ENCODE results near the gene ASB7. TPM values are rescaled to one million over a fixed set of nuclear protein-coding genes. Genes with fewer than 3 reads are reported as not detected.

The ASB7 gene
- 10 to 100 TPM; 16.4 to 30.3 TPM for total RNA-seq

- no peak within 1 kb of the TSS for H3K4me3 Mint-ChIP-seq
- peaks cover 39% of the 10 kb centered on the region for H3K4me1 Mint-ChIP-seq
Observed at GRCh38 chr15:100602064-100602822, at the start of gene ASB7, which contains the start of gene LINS1. TSS of gene ASB7 (plus strand) at chr15:100602589. CDS start at chr15:100612217, 9,628 bp downstream. TSS of gene LINS1 (minus strand) at chr15:100602184. CDS start at chr15:100580842, 21,342 bp downstream.

GRCh38 chr15:100553468-100553867 lies 48.9 kb upstream of the ASB7 start:
- peaks cover 21% of the 10 kb centered on the region for H3K36me3 Mint-ChIP-seq (ENCODE audit: low read depth)
- no peaks in the 10 kb centered on the region for H3K27me3 Mint-ChIP-seq
- no peak for ATAC-seq (replicated peaks)
- no peaks in the 10 kb centered on the region for H3K4me1 Mint-ChIP-seq
- no peaks in the 10 kb centered on the region for H3K9me3 Mint-ChIP-seq
- H3K27ac Mint-ChIP-seq, result no peak overlapping the region
- no peak overlapping the region for H3K4me3 Mint-ChIP-seq

More at GRCh38 chr15:100602064-100602822, at the start of gene ASB7, which contains the start of gene LINS1:
- no peaks in the 10 kb centered on the region for H3K27me3 Mint-ChIP-seq
- peaks cover 66% of the 10 kb centered on the region for H3K36me3 Mint-ChIP-seq (ENCODE audit: low read depth)
- H3K9me3 Mint-ChIP-seq, result no peaks in the 10 kb centered on the region
- H3K27ac Mint-ChIP-seq, result no peak within 1 kb of the TSS
- ATAC-seq (replicated peaks), result peak; percentile 87

GRCh38 chr15:100558771-100559254 lies 43.6 kb upstream of the ASB7 start:
- Mint-ChIP-seq H3K27me3 (no peaks in the 10 kb centered on the region), H3K4me1 (no peaks in the 10 kb centered on the region), H3K27ac (no peak overlapping the region), H3K9me3 (no peaks in the 10 kb centered on the region), H3K36me3 (ENCODE audit: low read depth) (peaks cover 29% of the 10 kb centered on the region), H3K4me3 (no peak overlapping the region)
- ATAC-seq (replicated peaks), result no peak

- Mint-ChIP-seq H3K27ac (no peak overlapping the region), H3K9me3 (no peaks in the 10 kb centered on the region), H3K4me3 (no peak overlapping the region), H3K36me3 (ENCODE audit: low read depth) (peaks cover 24% of the 10 kb centered on the region), H3K4me1 (no peaks in the 10 kb centered on the region), H3K27me3 (no peaks in the 10 kb centered on the region)
- no peak for ATAC-seq (replicated peaks)
Observed at GRCh38 chr15:100559330-100559729, 43.1 kb upstream of the ASB7 start.

- Mint-ChIP-seq H3K9me3 (no peaks in the 10 kb centered on the region), H3K27me3 (no peaks in the 10 kb centered on the region), H3K4me1 (no peaks in the 10 kb centered on the region), H3K4me3 (no peak overlapping the region), H3K27ac (no peak overlapping the region), H3K36me3 (ENCODE audit: low read depth) (peaks cover 29% of the 10 kb centered on the region)
- no peak for ATAC-seq (replicated peaks)
Observed at GRCh38 chr15:100560323-100560722, 42.1 kb upstream of the ASB7 start.

- no peak overlapping the region for H3K4me3 Mint-ChIP-seq
Observed at GRCh38 chr15:100565591-100565990, 36.8 kb upstream of the ASB7 start.

GRCh38 chr15:100566850-100567628 lies 35.4 kb upstream of the ASB7 start:
- no peak overlapping the region for H3K4me3 Mint-ChIP-seq
- peaks cover 12% of the 10 kb centered on the region for H3K4me1 Mint-ChIP-seq
- H3K36me3 Mint-ChIP-seq (ENCODE audit: low read depth), result peaks cover 60% of the 10 kb centered on the region

More at GRCh38 chr15:100565591-100565990, 36.8 kb upstream of the ASB7 start:
- H3K9me3 Mint-ChIP-seq, result no peaks in the 10 kb centered on the region
- H3K27ac Mint-ChIP-seq, result no peak overlapping the region
- H3K4me1 Mint-ChIP-seq, result peaks cover 4% of the 10 kb centered on the region
- H3K27me3 Mint-ChIP-seq, result no peaks in the 10 kb centered on the region
- ATAC-seq (replicated peaks), result no peak
- H3K36me3 Mint-ChIP-seq (ENCODE audit: low read depth), result peaks cover 51% of the 10 kb centered on the region

GRCh38 chr15:100569391-100569790 lies 33.0 kb upstream of the ASB7 start:
- no peaks in the 10 kb centered on the region for H3K27me3 Mint-ChIP-seq
- no peak for ATAC-seq (replicated peaks)
- peak overlapping the region; percentile 23 for H3K27ac Mint-ChIP-seq
- no peak overlapping the region for H3K4me3 Mint-ChIP-seq
- H3K36me3 Mint-ChIP-seq (ENCODE audit: low read depth), result peaks cover 75% of the 10 kb centered on the region
- peaks cover 12% of the 10 kb centered on the region for H3K4me1 Mint-ChIP-seq
- no peaks in the 10 kb centered on the region for H3K9me3 Mint-ChIP-seq

More at GRCh38 chr15:100566850-100567628, 35.4 kb upstream of the ASB7 start:
- no peak for ATAC-seq (replicated peaks)
- no peak overlapping the region for H3K27ac Mint-ChIP-seq
- H3K9me3 Mint-ChIP-seq, result no peaks in the 10 kb centered on the region
- H3K27me3 Mint-ChIP-seq, result no peaks in the 10 kb centered on the region

- H3K27me3 Mint-ChIP-seq, result no peaks in the 10 kb centered on the region
- H3K27ac Mint-ChIP-seq, result peak overlapping the region; percentile 23
- H3K4me1 Mint-ChIP-seq, result peaks cover 12% of the 10 kb centered on the region
- no peaks in the 10 kb centered on the region for H3K9me3 Mint-ChIP-seq
- peaks cover 79% of the 10 kb centered on the region for H3K36me3 Mint-ChIP-seq (ENCODE audit: low read depth)
- no peak for ATAC-seq (replicated peaks)
- peak overlapping the region; percentile 1 for H3K4me3 Mint-ChIP-seq
Observed at GRCh38 chr15:100570275-100570674, 32.1 kb upstream of the ASB7 start.

GRCh38 chr15:100570735-100571313 lies 31.6 kb upstream of the ASB7 start:
- H3K27me3 Mint-ChIP-seq, result no peaks in the 10 kb centered on the region
- H3K9me3 Mint-ChIP-seq, result no peaks in the 10 kb centered on the region
- H3K36me3 Mint-ChIP-seq (ENCODE audit: low read depth), result peaks cover 84% of the 10 kb centered on the region
- peak overlapping the region; percentile 23 for H3K27ac Mint-ChIP-seq
- peak; percentile 32 for ATAC-seq (replicated peaks)
- H3K4me1 Mint-ChIP-seq, result peaks cover 15% of the 10 kb centered on the region
- H3K4me3 Mint-ChIP-seq, result peak overlapping the region; percentile 1

GRCh38 chr15:100571592-100572167 lies 30.7 kb upstream of the ASB7 start:
- H3K9me3 Mint-ChIP-seq, result no peaks in the 10 kb centered on the region
- ATAC-seq (replicated peaks), result no peak
- peak overlapping the region; percentile 23 for H3K27ac Mint-ChIP-seq
- H3K4me1 Mint-ChIP-seq, result peaks cover 21% of the 10 kb centered on the region
- H3K27me3 Mint-ChIP-seq, result no peaks in the 10 kb centered on the region
- H3K36me3 Mint-ChIP-seq (ENCODE audit: low read depth), result peaks cover 93% of the 10 kb centered on the region
- peak overlapping the region; percentile 1 for H3K4me3 Mint-ChIP-seq

- Mint-ChIP-seq H3K4me1 (peaks cover 25% of the 10 kb centered on the region), H3K36me3 (ENCODE audit: low read depth) (peaks cover 100% of the 10 kb centered on the region), H3K9me3 (no peaks in the 10 kb centered on the region), H3K27ac (no peak overlapping the region), H3K4me3 (no peak overlapping the region), H3K27me3 (no peaks in the 10 kb centered on the region)
- ATAC-seq (replicated peaks), result no peak
Observed at GRCh38 chr15:100572362-100572983, 29.9 kb upstream of the ASB7 start.

GRCh38 chr15:100573526-100573925 lies 28.9 kb upstream of the ASB7 start:
- H3K9me3 Mint-ChIP-seq, result no peaks in the 10 kb centered on the region
- H3K27ac Mint-ChIP-seq, result peak overlapping the region; percentile 28
- peaks cover 25% of the 10 kb centered on the region for H3K4me1 Mint-ChIP-seq
- H3K27me3 Mint-ChIP-seq, result no peaks in the 10 kb centered on the region
- no peak overlapping the region for H3K4me3 Mint-ChIP-seq
- ATAC-seq (replicated peaks), result peak; percentile 39
- peaks cover 95% of the 10 kb centered on the region for H3K36me3 Mint-ChIP-seq (ENCODE audit: low read depth)

- ATAC-seq (replicated peaks), result peak; percentile 35
Observed at GRCh38 chr15:100580414-100580813, 22.0 kb upstream of the ASB7 start.

More at GRCh38 chr15:100580414-100580813, 22.0 kb upstream of the ASB7 start:
- Mint-ChIP-seq H3K36me3 (ENCODE audit: low read depth) (peaks cover 67% of the 10 kb centered on the region), H3K27ac (peak overlapping the region; percentile 83), H3K9me3 (peaks cover 3% of the 10 kb centered on the region), H3K27me3 (no peaks in the 10 kb centered on the region), H3K4me1 (peaks cover 35% of the 10 kb centered on the region), H3K4me3 (peak overlapping the region; percentile 42)

Data from activated T-helper 17 cell treated with anti-CD3 and anti-CD28 coated beads, Interleukin-2, amount 50 U/mL, for 72 hours (primary cell).